Large intestine (tissue), 3 donors: ENCODE measurements around the gene TYROBP. TPM values are rescaled to one million over a fixed set of nuclear protein-coding genes. Genes with fewer than 3 reads are reported as not detected.
"Not testable (repeated sequence)": the region's sequence is repeated elsewhere in the genome, so short reads cannot be mapped to it uniquely, and the experiment has no call there.

ENCODE experiments used
- DNase-seq, 2 donors: peaks; one replicate each; pipeline versions ENCODE4 v3.0.0 to v3.0.0-alpha.2; 2013
- H3K27ac ChIP-seq: one replicate; pipeline ENCODE4 v1.5.1; 2013; ENCODE audit warnings: low read length
- H3K27me3 ChIP-seq: 2 replicates; pipeline ENCODE4 v1.6.1; 2013; ENCODE audit warnings: low read length; ENCODE audit not compliant: control insufficient read depth, insufficient read depth
- H3K36me3 ChIP-seq: 2 replicates; pipeline ENCODE4 v1.6.1; 2013; ENCODE audit warnings: low read length; ENCODE audit not compliant: control insufficient read depth, insufficient read depth
- H3K4me1 ChIP-seq: one replicate; pipeline ENCODE4 v1.6.1; 2013; ENCODE audit warnings: low read length; ENCODE audit not compliant: control insufficient read depth, insufficient read depth
- H3K4me3 ChIP-seq: one replicate; pipeline ENCODE4 v1.5.1; 2013; ENCODE audit warnings: low read length
- H3K9me3 ChIP-seq: one replicate; pipeline ENCODE4 v1.6.1; 2013; ENCODE audit warnings: mild to moderate bottlenecking, low read depth, low read length, moderate library complexity; ENCODE audit not compliant: control insufficient read depth
- WGBS: methylation state at CpG from one replicate; pipeline ENCODE4 v1.1.5; 2013; ENCODE audit warnings: low lambda C conversion rate; ENCODE audit not compliant: insufficient coverage; 5-methylcytosine and 5-hydroxymethylcytosine counted together
- polyA plus RNA-seq: library from polyadenylated mRNA; unstranded; fragments of 120-200 nt; gene quantifications from one replicate; pipeline ENCODE4 v1.2.1, GENCODE V29; 2013

The TYROBP gene
- polyA plus RNA-seq, 1 donor = 41.8 TPM

- H3K4me3 ChIP-seq = peak within 1 kb of the TSS; percentile 4
- DNase-seq = no peak
- peaks cover 27% of the 10 kb centered on the region for H3K27me3 ChIP-seq
- H3K4me1 ChIP-seq = peaks cover 18% of the 10 kb centered on the region
- WGBS = no CpG with 5 or more reads among the region's 6 CpGs
- peaks cover under 1% of the 10 kb centered on the region for H3K36me3 ChIP-seq
- no peaks in the 10 kb centered on the region for H3K9me3 ChIP-seq
- no peak within 1 kb of the TSS for H3K27ac ChIP-seq
Observed at GRCh38 chr19:35901854-35902661, 6.0 kb downstream of the TYROBP start, which contains the start of gene HCST. Gene HCST, plus strand, starts transcription at chr19:35902529. Its CDS starts 65 bp downstream, at chr19:35902594.

GRCh38 chr19:35901055-35901644 lies 6.9 kb downstream of the TYROBP start:
- no CpG with 5 or more reads among the region's 2 CpGs for WGBS
- H3K36me3 ChIP-seq = peaks cover 9% of the 10 kb centered on the region
- peaks cover 27% of the 10 kb centered on the region for H3K27me3 ChIP-seq
- H3K9me3 ChIP-seq = no peaks in the 10 kb centered on the region
- no peak for DNase-seq
- H3K4me3 ChIP-seq = no peak overlapping the region
- H3K27ac ChIP-seq = no peak overlapping the region
- peaks cover 18% of the 10 kb centered on the region for H3K4me1 ChIP-seq

DNA sequence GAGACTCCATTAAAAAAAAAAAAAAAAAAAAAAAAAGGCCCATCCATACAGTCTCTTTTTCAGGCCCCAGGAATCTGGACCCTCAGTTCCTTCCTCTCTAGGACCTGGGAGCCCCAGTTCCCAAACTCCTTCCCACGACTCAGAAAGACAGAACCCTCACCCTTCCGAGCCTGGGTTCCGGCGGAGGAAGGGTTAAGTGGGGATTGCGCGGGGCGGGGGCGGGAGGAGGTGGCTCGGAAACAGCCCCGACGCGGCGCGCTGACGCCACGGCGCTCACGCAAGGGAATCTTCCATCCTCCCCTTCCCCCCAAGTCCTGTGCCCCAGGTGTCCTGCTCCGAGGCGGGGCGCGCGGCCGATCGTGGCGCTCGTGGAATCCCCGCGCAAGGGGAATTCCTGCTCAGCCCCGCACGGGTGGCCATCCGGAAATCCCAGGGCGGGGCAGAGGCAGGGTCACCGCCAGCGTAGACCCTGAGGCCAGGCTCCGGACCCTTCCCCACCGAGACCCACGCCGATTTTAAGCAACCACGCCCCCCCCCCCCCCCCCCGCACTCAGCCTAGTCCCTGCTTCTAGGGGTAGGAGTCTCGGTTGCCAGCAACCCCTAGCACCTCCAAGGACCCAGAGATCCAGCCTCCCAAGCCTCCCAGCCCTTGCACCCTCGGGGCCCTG lies 8.4 kb downstream of the TYROBP start:
- Histone ChIP-seq H3K27me3 (peaks cover 26% of the 10 kb centered on the region), H3K4me3 (peak overlapping the region; percentile 85), H3K36me3 (peaks cover 14% of the 10 kb centered on the region), H3K4me1 (peaks cover 18% of the 10 kb centered on the region), H3K27ac (peak overlapping the region; percentile 78), H3K9me3 (no peaks in the 10 kb centered on the region)
- peak; percentile 81 to 89 for DNase-seq
- no CpG with 5 or more reads among the region's 43 CpGs for WGBS

- DNase-seq = no peak
- peak overlapping the region; percentile 78 for H3K27ac ChIP-seq
- H3K4me1 ChIP-seq = peaks cover 14% of the 10 kb centered on the region
- peaks cover 15% of the 10 kb centered on the region for H3K27me3 ChIP-seq
- H3K36me3 ChIP-seq = peaks cover 14% of the 10 kb centered on the region
- no CpG with 5 or more reads among the region's 17 CpGs for WGBS
- H3K9me3 ChIP-seq = no peaks in the 10 kb centered on the region
- H3K4me3 ChIP-seq = peak overlapping the region; percentile 85
Observed at GRCh38 chr19:35898499-35898809, 9.6 kb downstream of the TYROBP start.

GRCh38 chr19:35897706-35898451 lies 10.2 kb downstream of the TYROBP start:
- Histone ChIP-seq H3K9me3 (no peaks in the 10 kb centered on the region), H3K4me3 (peak overlapping the region; percentile 85), H3K27ac (no peak overlapping the region), H3K27me3 (peaks cover 10% of the 10 kb centered on the region), H3K4me1 (peaks cover 10% of the 10 kb centered on the region), H3K36me3 (peaks cover 14% of the 10 kb centered on the region)
- DNase-seq = no peak
- WGBS = no CpG with 5 or more reads among the region's 13 CpGs

DNA sequence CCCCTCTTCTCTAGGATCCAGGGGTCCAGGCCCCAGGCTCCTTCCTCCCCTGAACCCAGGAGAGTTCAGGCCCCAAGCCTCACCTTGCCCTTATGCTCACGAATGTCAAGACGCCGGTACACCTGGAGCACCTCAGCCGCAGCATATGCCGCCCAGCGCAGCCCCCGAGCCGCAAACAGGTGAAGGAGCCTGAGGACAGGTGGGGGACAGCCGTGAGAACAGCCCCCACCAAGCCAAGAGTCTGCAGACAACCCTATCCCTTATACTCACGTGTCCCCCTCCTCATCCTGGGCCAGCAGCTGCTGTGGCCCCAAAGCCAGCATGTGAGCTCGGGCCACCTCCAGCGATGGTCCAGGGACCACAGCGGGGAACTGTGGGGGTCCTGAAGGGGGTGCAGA lies 11.5 kb downstream of the TYROBP start:
- Histone ChIP-seq H3K4me3 (no peak overlapping the region), H3K27me3 (peaks cover 3% of the 10 kb centered on the region), H3K36me3 (peaks cover 14% of the 10 kb centered on the region), H3K4me1 (peaks cover 10% of the 10 kb centered on the region), H3K9me3 (no peaks in the 10 kb centered on the region), H3K27ac (no peak overlapping the region)
- WGBS = no CpG with 5 or more reads among the region's 13 CpGs
- no peak for DNase-seq

DNA sequence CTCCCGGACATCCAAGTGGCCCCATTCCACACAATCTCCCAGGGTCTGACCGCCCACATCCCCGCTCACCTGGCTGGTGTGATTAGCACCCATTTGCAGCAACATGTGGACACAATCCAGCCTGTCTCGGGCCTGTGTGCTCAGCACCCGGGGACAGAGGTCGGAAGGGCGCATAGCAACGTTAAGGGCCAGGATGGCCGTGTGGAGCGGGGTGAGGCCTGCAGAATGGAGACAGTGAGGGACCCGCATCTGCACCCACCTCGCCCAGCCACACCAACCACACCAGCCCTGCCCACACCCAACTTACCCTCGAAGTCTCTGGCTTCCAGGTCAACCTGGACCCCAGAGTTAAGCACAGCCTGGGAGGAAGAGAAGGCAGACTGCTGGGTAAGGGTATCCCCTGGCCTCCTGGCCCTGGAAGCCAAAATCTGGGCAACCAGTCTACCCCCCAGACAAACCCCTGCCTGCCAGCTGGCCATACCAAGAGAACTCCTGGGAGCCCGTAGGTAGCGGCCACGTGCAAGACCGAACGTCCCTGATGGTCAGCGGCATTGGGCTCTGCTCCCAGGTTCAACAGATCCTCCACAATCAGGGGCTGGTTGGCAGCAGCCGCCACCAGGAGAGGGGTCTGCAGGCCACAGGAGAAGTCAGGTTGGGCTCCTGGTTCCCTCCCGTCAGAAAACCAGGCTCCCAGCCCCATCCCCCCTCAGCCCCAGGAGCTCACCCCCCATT lies 12.0 kb downstream of the TYROBP start:
- Histone ChIP-seq H3K4me1 (peaks cover 10% of the 10 kb centered on the region), H3K9me3 (no peaks in the 10 kb centered on the region), H3K4me3 (no peak overlapping the region), H3K27ac (no peak overlapping the region), H3K36me3 (peaks cover 14% of the 10 kb centered on the region), H3K27me3 (no peaks in the 10 kb centered on the region)
- WGBS = no CpG with 5 or more reads among the region's 21 CpGs
- no peak for DNase-seq

- H3K4me1 ChIP-seq = peaks cover 10% of the 10 kb centered on the region
- H3K36me3 ChIP-seq = peaks cover 25% of the 10 kb centered on the region
- no peaks in the 10 kb centered on the region for H3K9me3 ChIP-seq
- H3K27me3 ChIP-seq = no peaks in the 10 kb centered on the region
- no peak overlapping the region for H3K27ac ChIP-seq
- no peak for DNase-seq
- no peak overlapping the region for H3K4me3 ChIP-seq
- no CpG with 5 or more reads among the region's 2 CpGs for WGBS
Observed at GRCh38 chr19:35894342-35894741, 13.8 kb downstream of the TYROBP start.

GRCh38 chr19:35891819-35892218 lies 16.3 kb downstream of the TYROBP start:
- H3K4me3 ChIP-seq, H3K27ac ChIP-seq, H3K4me1 ChIP-seq, H3K27me3 ChIP-seq, DNase-seq, H3K9me3 ChIP-seq: not testable (repeated sequence)
- no CpG with 5 or more reads among the region's 3 CpGs for WGBS
- H3K36me3 ChIP-seq = peaks cover 33% of the 10 kb centered on the region
